Stomach (tissue), 9 donors: Measurements from ENCODE around the gene CEP70. TPM values are rescaled to one million over a fixed set of nuclear protein-coding genes. Genes with fewer than 3 reads are reported as not detected.

ENCODE experiments used
- DNase-seq, 2 donors: peaks; one replicate each; pipeline versions ENCODE4 v3.0.0 to v3.0.0-alpha.2; 2013 to 2019
- H3K27ac ChIP-seq, 5 donors: fragments of 200-600 bp in 4 of 5; sonication (generic) in 4 of 5; one replicate each; pipeline ENCODE4 v1.5.1; 2013 to 2019; ENCODE audit warnings: mild to moderate bottlenecking in 1 of 5, moderate library complexity in 1 of 5
- H3K27me3 ChIP-seq, 3 donors: fragments of 200-600 bp; sonication (generic); one replicate each; pipeline ENCODE4 v1.5.1; 2017 to 2019; ENCODE audit warnings: mixed run types in 1 of 3
- H3K36me3 ChIP-seq, 4 donors: fragments of 200-600 bp; sonication (generic); 1 replicate in 3 of 4; 2 replicates in 1 of 4; pipeline ENCODE4 v1.5.1; 2016 to 2019
- H3K4me1 ChIP-seq, 4 donors: fragments of 200-600 bp; sonication (generic); one replicate each; pipeline ENCODE4 v1.5.1; 2016 to 2019
- H3K4me3 ChIP-seq, 4 donors: fragments of 200-600 bp; sonication (generic) in 3 of 4; one replicate each; pipeline ENCODE4 v1.5.1; 2016 to 2019; ENCODE audit warnings: mild to moderate bottlenecking in 1 of 4
- H3K9me3 ChIP-seq, 4 donors: fragments of 200-600 bp; sonication (generic); one replicate each; pipeline ENCODE4 v1.5.1; 2016 to 2019
- EP300 ChIP-seq: sonication (generic); formaldehyde crosslinking; IDR thresholded peaks from one replicate; pipeline ENCODE4 v1.6.1; 2017; ENCODE audit warnings: antibody characterized with exemption
- POLR2A ChIP-seq, 4 donors: fragments of 450-650 bp; IDR thresholded peaks; one replicate each; pipeline ENCODE4 v1.6.1; 2016; ENCODE audit warnings: antibody characterized with exemption in 4 of 4, control low read depth in 2 of 4, mild to moderate bottlenecking in 1 of 4, moderate library complexity in 1 of 4
- POLR2AphosphoS5 ChIP-seq, 3 donors: sonication (generic); formaldehyde crosslinking; IDR thresholded peaks; one replicate each; pipeline ENCODE4 v1.6.1; 2016; ENCODE audit warnings: antibody characterized with exemption in 3 of 3
- WGBS, 5 donors: extraction: QIAGEN DNeasy Blood & Tissue Kit in 3 of 5; methylation state at CpG; one replicate each; pipeline versions ENCODE4 v1.1.5 to v1.1.7; 2013 to 2018; 5-methylcytosine and 5-hydroxymethylcytosine counted together
- intact Hi-C: fragments of 100-400 bp; cut with DNase I; formaldehyde crosslinking; loops from one replicate; pipeline ENCODE4 v1.15.1; 2023; ENCODE audit warnings: low total_unique reads
- polyA plus RNA-seq, 3 donors: library from polyadenylated mRNA; stranded (reverse); fragments of 200-250 nt; gene quantifications; one replicate each; pipeline ENCODE4 v1.2.3, GENCODE V29; 2013
- total RNA-seq, 5 donors: library from RNA; depleted of rRNA; stranded (reverse); fragments of >200 nt; gene quantifications; one replicate each; pipeline versions ENCODE4 v1.1.0 to v1.2.3, GENCODE V29; 2014 to 2016
- TF ChIP-seq, protein P1 (sequence below), 7 experiments: fragments of 450-650 bp in 4 of 7; fragments of 200-600 bp in 3 of 7; sonication (generic) in 3 of 7; IDR thresholded peaks; one replicate each; pipeline ENCODE4 v1.5.1; 2016 to 2019; ENCODE audit warnings: antibody characterized with exemption in 7 of 7, control low read depth in 2 of 7, mild to moderate bottlenecking in 1 of 7
- donor health status: healthy with polysubstance abuse.
- donor health status: Bipolar disorder and iron deficiency.
- donor health status: healthy.

The CEP70 gene
- total and polyA plus RNA-seq, 8 donors = 10.5 to 58.3 (median 17.2) TPM

DNA sequence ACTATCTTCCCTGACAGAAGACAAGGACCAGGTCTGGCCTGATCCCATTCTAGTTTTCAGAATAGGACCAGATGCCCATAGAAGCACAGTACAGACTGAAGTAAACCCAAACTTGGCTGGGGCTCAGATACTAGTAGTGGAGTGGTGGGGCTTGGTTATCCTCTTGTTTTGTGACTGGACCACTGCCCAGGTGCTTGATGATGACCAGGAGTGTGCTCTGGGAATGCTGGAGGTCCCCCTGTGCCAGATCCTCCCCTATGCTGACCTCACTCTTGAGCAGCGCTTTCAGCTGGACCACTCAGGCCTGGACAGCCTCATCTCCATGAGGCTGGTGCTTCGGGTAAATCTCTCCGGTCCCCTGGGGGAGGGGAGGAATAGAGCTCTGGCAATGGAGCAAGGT is 123.4 kb downstream of the CEP70 start:
- Histone ChIP-seq H3K9me3 (no peaks in the 10 kb centered on the region), H3K27ac (peak overlapping the region in 1 of 5 donors; percentile 72), H3K4me3 (no peak overlapping the region), H3K4me1 (no peaks in the 10 kb centered on the region), H3K36me3 (no peaks in the 10 kb centered on the region), H3K27me3 (no peaks in the 10 kb centered on the region)
- DNase-seq = peak in 1 of 2 donors; percentile 79
- intact Hi-C loops = no loop called here
- WGBS, 5 donors = 86 to 94% (median 90%) methylated on average over 2 to 3 of the region's 3 CpGs
- TF ChIP-seq POLR2AphosphoS5 (IDR thresholded peaks at IDR 0.05) (peak; percentile 22 to 78 (median 53)), POLR2A (IDR thresholded peaks at IDR 0.05) (no peak), EP300 (peak; percentile 53)
- TF ChIP-seq, protein P1, sequence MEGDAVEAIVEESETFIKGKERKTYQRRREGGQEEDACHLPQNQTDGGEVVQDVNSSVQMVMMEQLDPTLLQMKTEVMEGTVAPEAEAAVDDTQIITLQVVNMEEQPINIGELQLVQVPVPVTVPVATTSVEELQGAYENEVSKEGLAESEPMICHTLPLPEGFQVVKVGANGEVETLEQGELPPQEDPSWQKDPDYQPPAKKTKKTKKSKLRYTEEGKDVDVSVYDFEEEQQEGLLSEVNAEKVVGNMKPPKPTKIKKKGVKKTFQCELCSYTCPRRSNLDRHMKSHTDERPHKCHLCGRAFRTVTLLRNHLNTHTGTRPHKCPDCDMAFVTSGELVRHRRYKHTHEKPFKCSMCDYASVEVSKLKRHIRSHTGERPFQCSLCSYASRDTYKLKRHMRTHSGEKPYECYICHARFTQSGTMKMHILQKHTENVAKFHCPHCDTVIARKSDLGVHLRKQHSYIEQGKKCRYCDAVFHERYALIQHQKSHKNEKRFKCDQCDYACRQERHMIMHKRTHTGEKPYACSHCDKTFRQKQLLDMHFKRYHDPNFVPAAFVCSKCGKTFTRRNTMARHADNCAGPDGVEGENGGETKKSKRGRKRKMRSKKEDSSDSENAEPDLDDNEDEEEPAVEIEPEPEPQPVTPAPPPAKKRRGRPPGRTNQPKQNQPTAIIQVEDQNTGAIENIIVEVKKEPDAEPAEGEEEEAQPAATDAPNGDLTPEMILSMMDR (IDR thresholded peaks at IDR 0.05) = no peak

DNA sequence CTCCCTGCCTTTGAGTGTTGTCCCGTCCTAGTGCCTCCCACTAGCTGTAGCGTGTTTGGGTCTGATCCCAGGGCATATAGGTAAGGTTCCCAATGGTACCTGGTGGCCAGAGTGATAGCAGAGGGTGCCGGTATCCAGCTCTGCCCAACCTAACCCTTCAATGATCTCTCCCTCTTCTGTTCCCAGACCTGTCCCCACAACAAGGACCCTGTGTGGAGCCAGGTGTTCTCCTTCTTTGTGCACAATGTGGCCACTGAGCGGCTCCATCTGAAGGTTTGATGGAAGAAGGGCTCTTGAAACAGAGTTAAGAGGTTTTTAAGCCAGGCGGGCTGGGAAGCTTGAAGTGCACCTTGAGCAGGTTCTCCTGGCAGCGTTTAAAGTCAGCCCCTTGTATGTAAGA is 124.2 kb downstream of the CEP70 start:
- H3K4me1 ChIP-seq = no peaks in the 10 kb centered on the region
- TF ChIP-seq POLR2A (IDR thresholded peaks at IDR 0.05) (no peak), EP300 (no peak)
- TF ChIP-seq, protein P1 (IDR thresholded peaks at IDR 0.05) = no peak
- no peak for DNase-seq
- H3K4me3 ChIP-seq = no peak overlapping the region
- WGBS, 5 donors = 87 to 95% (median 93%) methylated on average over 6 of the region's 6 CpGs
- H3K36me3 ChIP-seq = no peaks in the 10 kb centered on the region
- no peaks in the 10 kb centered on the region for H3K27me3 ChIP-seq
- intact Hi-C loops = no loop called here
- H3K27ac ChIP-seq = peak overlapping the region in 1 of 5 donors; percentile 72
- no peaks in the 10 kb centered on the region for H3K9me3 ChIP-seq

DNA sequence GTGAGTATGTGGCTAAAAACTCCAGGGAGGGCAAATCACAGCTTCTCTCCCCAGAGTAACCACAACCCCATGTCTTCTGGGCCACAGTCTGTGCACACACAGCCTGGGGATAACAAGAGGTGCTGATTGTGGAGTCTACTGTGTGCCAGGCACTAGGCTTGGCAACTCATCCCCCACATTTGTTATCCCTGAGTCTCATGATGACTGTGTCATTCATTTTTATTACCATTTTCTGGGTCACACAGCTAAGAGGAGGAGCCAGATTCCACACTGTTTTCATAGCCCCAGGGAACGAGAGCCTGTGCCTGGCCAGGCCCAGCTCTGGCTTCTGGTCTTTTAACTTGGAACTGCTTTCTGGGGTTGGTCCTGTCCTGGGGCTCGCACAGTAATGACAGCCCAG is 125.2 kb downstream of the CEP70 start:
- Histone ChIP-seq H3K4me3 (no peak overlapping the region), H3K36me3 (no peaks in the 10 kb centered on the region), H3K4me1 (no peaks in the 10 kb centered on the region), H3K9me3 (no peaks in the 10 kb centered on the region), H3K27ac (peak overlapping the region in 1 of 5 donors; percentile 72), H3K27me3 (no peaks in the 10 kb centered on the region)
- DNase-seq = no peak
- intact Hi-C loops = no loop called here
- WGBS, 5 donors = 72 to 100% (median 86%) methylated on average over 1 to 2 of the region's 2 CpGs
- TF ChIP-seq EP300 = no peak
- TF ChIP-seq, protein P1 (IDR thresholded peaks at IDR 0.05) = no peak
- TF ChIP-seq POLR2AphosphoS5 (IDR thresholded peaks at IDR 0.05) = no peak
- TF ChIP-seq POLR2A (IDR thresholded peaks at IDR 0.05) = no peak

DNA sequence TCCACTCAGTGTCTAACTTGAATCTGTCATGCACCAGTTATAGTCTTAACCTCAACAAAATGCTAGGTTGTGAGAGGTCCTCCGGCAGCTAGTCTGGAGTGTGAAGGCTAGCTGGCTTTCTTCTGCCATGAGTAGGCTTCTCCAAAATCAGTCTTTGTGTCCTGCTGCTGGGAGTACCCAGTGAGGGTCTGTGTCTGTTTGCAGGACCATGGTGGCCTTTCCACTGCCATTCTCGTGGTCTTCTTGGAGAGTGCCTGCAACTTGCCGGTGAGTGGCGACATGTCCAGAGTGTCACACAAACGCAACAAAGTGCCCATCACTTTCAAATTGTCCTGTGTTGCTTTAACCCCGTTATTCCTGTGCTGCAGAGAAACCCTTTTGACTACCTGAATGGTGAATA is 125.6 kb downstream of the CEP70 start:
- Histone ChIP-seq H3K9me3 (no peaks in the 10 kb centered on the region), H3K4me3 (no peak overlapping the region), H3K4me1 (no peaks in the 10 kb centered on the region), H3K27me3 (no peaks in the 10 kb centered on the region), H3K36me3 (no peaks in the 10 kb centered on the region), H3K27ac (no peak overlapping the region)
- intact Hi-C loops = no loop called here
- TF ChIP-seq POLR2A (IDR thresholded peaks at IDR 0.05) = no peak
- TF ChIP-seq, protein P1 (IDR thresholded peaks at IDR 0.05) = no peak
- no peak for TF ChIP-seq POLR2AphosphoS5 (IDR thresholded peaks at IDR 0.05)
- no peak for TF ChIP-seq EP300
- WGBS, 5 donors = 66 to 89% (median 76%) methylated on average over 6 of the region's 6 CpGs
- no peak for DNase-seq
